Fibroblast of gingiva (primary cell): ENCODE data around the gene OTOP2.

ENCODE experiments used
- DNase-seq: peaks from one replicate; pipeline ENCODE4 v3.0.0-alpha.2; 2011; ENCODE audit warnings: low read depth

OTOP2 gene

GRCh38 chr17:74923538-74924249 lies 379 bp upstream of the OTOP2 start:
- DNase-seq, result no peak

GRCh38 chr17:74925242-74925641 lies 1.2 kb downstream of the OTOP2 start:
- no peak for DNase-seq

- DNase-seq, result no peak
Observed at GRCh38 chr17:74928786-74929185, 4.7 kb downstream of the OTOP2 start.

GRCh38 chr17:74930535-74931036 lies 6.5 kb downstream of the OTOP2 start:
- no peak for DNase-seq

GRCh38 chr17:74935048-74935447 lies 11.0 kb downstream of the OTOP2 start:
- no peak for DNase-seq

GRCh38 chr17:74935585-74936469 lies 11.8 kb downstream of the OTOP2 start, which contains the start of gene OTOP3:
Gene OTOP3 (plus strand): TSS chr17:74935898. CDS start chr17:74935922, 24 bp downstream.
- no peak for DNase-seq

GRCh38 chr17:74936470-74936799 lies 12.4 kb downstream of the OTOP2 start:
- DNase-seq, result no peak

- DNase-seq, result no peak
Observed at GRCh38 chr17:74937064-74938051, 13.3 kb downstream of the OTOP2 start.

GRCh38 chr17:74938194-74938950 lies 14.3 kb downstream of the OTOP2 start:
- no peak for DNase-seq

GRCh38 chr17:74939534-74939933 lies 15.5 kb downstream of the OTOP2 start:
- no peak for DNase-seq

- DNase-seq, result no peak
Observed at GRCh38 chr17:74941128-74941725, 17.2 kb downstream of the OTOP2 start.

GRCh38 chr17:74943808-74944522 lies 19.9 kb downstream of the OTOP2 start:
- DNase-seq, result no peak

- DNase-seq, result no peak
Observed at GRCh38 chr17:74945543-74945942, 21.5 kb downstream of the OTOP2 start.

- DNase-seq, result no peak
Observed at GRCh38 chr17:74946641-74947040, 22.6 kb downstream of the OTOP2 start.

- DNase-seq, result no peak
Observed at GRCh38 chr17:74947041-74947754, 23.1 kb downstream of the OTOP2 start.

- no peak for DNase-seq
Observed at GRCh38 chr17:74949455-74950115, 25.5 kb downstream of the OTOP2 start.

- DNase-seq, result no peak
Observed at GRCh38 chr17:74950207-74950606, 26.1 kb downstream of the OTOP2 start.

- no peak for DNase-seq
Observed at GRCh38 chr17:74951065-74951464, 27.0 kb downstream of the OTOP2 start.
